HCT116 (cell line): ENCODE data around the gene FLNA.
A peak's percentile ranks its signal among the peaks of the same experiment; 100 is the strongest.

Experiments
- CTCF ChIP-seq, 3 experiments: fragments of 200-600 bp in 1 of 3; sonication (generic) in 1 of 3; IDR thresholded peaks in 2 of 3; conservative IDR thresholded peaks in 1 of 3; 2 replicates each; pipeline ENCODE4 v1.5.1; 2012 to 2017; ENCODE audit warnings: low read depth in 2 of 3, low read length in 2 of 3, antibody characterized with exemption in 1 of 3, borderline replicate concordance in 1 of 3, control low read depth in 1 of 3, mild to moderate bottlenecking in 1 of 3, mixed read lengths in 1 of 3, mixed run types in 1 of 3, moderate library complexity in 1 of 3; ENCODE audit not compliant: insufficient read depth in 1 of 3
- EZH2phosphoT487 ChIP-seq: fragments of 200-600 bp; IDR thresholded peaks from 2 replicates; pipeline ENCODE4 v1.6.1; 2018; ENCODE audit warnings: antibody characterized with exemption, borderline replicate concordance
- MAX ChIP-seq: IDR thresholded peaks from 2 replicates; pipeline ENCODE4 v1.6.1; 2012
- POLR2A ChIP-seq: IDR thresholded peaks from 2 replicates; pipeline ENCODE4 v1.7.0; 2011; ENCODE audit warnings: borderline replicate concordance; ENCODE audit not compliant: insufficient read depth, insufficient read length; ENCODE audit errors: extremely low read depth
- POLR2AphosphoS5 ChIP-seq: IDR thresholded peaks from 2 replicates; pipeline ENCODE4 v1.6.1; 2011; ENCODE audit warnings: mild to moderate bottlenecking, low read depth, low read length, moderate library complexity
- RAD21 ChIP-seq: IDR thresholded peaks from 2 replicates; pipeline ENCODE4 v1.6.1; 2012; ENCODE audit warnings: low read depth, mild to moderate bottlenecking
- SIN3A ChIP-seq: IDR thresholded peaks from 2 replicates; pipeline ENCODE4 v1.6.1; 2012; ENCODE audit warnings: low read depth
- YY1 ChIP-seq: IDR thresholded peaks from 2 replicates; pipeline ENCODE4 v1.6.1; 2011; ENCODE audit warnings: low read length, low read depth, moderate library complexity, mild to moderate bottlenecking; ENCODE audit not compliant: insufficient replicate concordance; ENCODE audit errors: extremely low read depth
- ZBTB33 ChIP-seq: IDR thresholded peaks from 2 replicates; pipeline ENCODE4 v1.6.1; 2011; ENCODE audit warnings: mild to moderate bottlenecking, low read length, moderate library complexity; ENCODE audit not compliant: insufficient replicate concordance; ENCODE audit errors: extremely low read depth
- ZNF274 ChIP-seq: fragments of 200-500 bp; sonication (Bioruptor generic); IDR thresholded peaks from 2 replicates; pipeline ENCODE4 v1.6.1; 2014; ENCODE audit warnings: mild to moderate bottlenecking, low read depth, low read length, inconsistent platforms

GRCh38 chrX:154308108-154308946 lies 66.1 kb downstream of the FLNA start:
- TF ChIP-seq CTCF (IDR thresholded peaks at IDR 0.05 in 2 of 3, conservative IDR thresholded peaks at IDR 0.05 in 1 of 3; ENCODE audit: borderline replicate concordance in 1 of 3, insufficient read depth in 1 of 3, low read depth in 2 of 3, low read length in 2 of 3) (peak; percentile 52 to 70 (median 66); a peak in 5 of 6 replicates), MAX (no peak), YY1 (no peak), ZBTB33 (no peak), EZH2phosphoT487 (no peak), POLR2AphosphoS5 (no peak), RAD21 (peak; percentile 54), ZNF274 (no peak), SIN3A (no peak), POLR2A (no peak)
